GM12878 (cell line): Measurements from ENCODE around the gene CNTNAP2. TPM values are rescaled to one million over a fixed set of nuclear protein-coding genes. Genes with fewer than 3 reads are reported as not detected.
"Not testable (repeated sequence)": the region's sequence is repeated elsewhere in the genome, so short reads cannot be mapped to it uniquely, and the experiment has no call there.

Experiments
- ATAC-seq: fragments of 200-7000 bp; cut with Tn5 transposase; 3 replicates; pipeline ENCODE4 v1.9.1; 2020; ENCODE audit warnings: mild to moderate bottlenecking, moderate library complexity
- BruUV-seq: library from RNA; stranded (reverse); fragments of 400-500 nt; replicated peaks from 2 replicates; lab custom pipeline; 2021; lab: Mats Ljungman, UMichigan
- CTCF ChIA-PET: fragments of 300-600 bp; sonication (Branson Sonifier 250); formaldehyde crosslinking; extraction: SDS; loops from one replicate; lab custom pipeline; 2021; ENCODE audit warnings: inconsistent platforms; lab: Yijun Ruan, JAX
- POLR2A ChIA-PET: fragments of 350-600 bp; formaldehyde crosslinking; extraction: SDS; loops from one replicate; lab custom pipeline; 2021; ENCODE audit warnings: inconsistent platforms; lab: Charles Lee
- RAD21 ChIA-PET: fragments of 300-600 bp; sonication (Branson Sonifier 250); formaldehyde crosslinking; loops from one replicate; lab custom pipeline; 2023; ENCODE audit warnings: antibody characterized with exemption; ENCODE audit not compliant: unreplicated experiment; lab: Charles Lee
- SMC1A ChIA-PET: fragments of 300-600 bp; sonication (Branson Sonifier 250); formaldehyde crosslinking; loops from one replicate; lab custom pipeline; 2023; ENCODE audit not compliant: unreplicated experiment, uncharacterized antibody; lab: Charles Lee
- DNase-seq: peaks from one replicate; pipeline ENCODE4 v3.0.0-alpha.2; 2011; ENCODE audit warnings: low read depth, low spot score
- FAIRE-seq: peaks from 3 replicates; lab custom pipeline; 2011; peaks lifted over from hg19 to GRCh38; lab: Jason Lieb, UNC
- H2AFZ ChIP-seq: 2 replicates; pipeline ENCODE4 v1.6.0; 2011; ENCODE audit warnings: low read depth, low read length, control low read depth; ENCODE audit not compliant: control insufficient read depth
- H3K27ac ChIP-seq: 2 replicates; pipeline ENCODE4 v1.5.1; 2011; ENCODE audit warnings: control low read depth; ENCODE audit not compliant: control insufficient read depth, insufficient read depth
- H3K27me3 ChIP-seq, 2 experiments: replicated peaks in 1 of 2; 2 replicates each; pipeline versions ENCODE4 v1.6.0 to v1.6.1; 2011; ENCODE audit warnings: low read length in 1 of 2; ENCODE audit not compliant: control insufficient read depth in 2 of 2, insufficient read depth in 2 of 2
- H3K36me3 ChIP-seq, 2 experiments: 2 replicates each; pipeline ENCODE4 v1.5.1; 2011; ENCODE audit warnings: low read length in 1 of 2; ENCODE audit not compliant: control insufficient read depth in 2 of 2, insufficient read depth in 2 of 2
- H3K4me1 ChIP-seq: 2 replicates; pipeline ENCODE4 v1.6.1; 2011; ENCODE audit warnings: mild to moderate bottlenecking, low read length, moderate library complexity, mixed read lengths; ENCODE audit not compliant: control insufficient read depth, insufficient read depth
- H3K4me2 ChIP-seq: 2 replicates; pipeline ENCODE4 v1.6.0; 2011; ENCODE audit warnings: control low read depth; ENCODE audit not compliant: control insufficient read depth, insufficient read depth
- H3K4me3 ChIP-seq: fragments of 200-600 bp; sonication (generic); 2 replicates; pipeline ENCODE4 v1.5.1; 2016
- H3K79me2 ChIP-seq: 2 replicates; pipeline ENCODE4 v1.6.0; 2011; ENCODE audit warnings: low read length; ENCODE audit not compliant: control insufficient read depth, insufficient read depth
- H3K9ac ChIP-seq: 2 replicates; pipeline ENCODE4 v1.8.0; 2011; ENCODE audit warnings: low read length, control low read depth, mixed read lengths; ENCODE audit not compliant: control insufficient read depth, insufficient read depth
- H3K9me3 ChIP-seq: replicated peaks from 3 replicates; pipeline ENCODE4 v1.5.1; 2011; ENCODE audit warnings: mild to moderate bottlenecking, low read length; ENCODE audit not compliant: control insufficient read depth, insufficient read depth
- H4K20me1 ChIP-seq: 2 replicates; pipeline ENCODE4 v1.6.0; 2011; ENCODE audit not compliant: control insufficient read depth, insufficient read depth
- WGBS: methylation state at CpG from one replicate; pipeline ENCODE4 v1.1.6; 2016; ENCODE audit warnings: low lambda C conversion rate; ENCODE audit not compliant: insufficient replicate concordance, insufficient coverage; ENCODE audit errors: missing lambda C conversion rate; 5-methylcytosine and 5-hydroxymethylcytosine counted together
- in situ Hi-C: fragments of 300-500 bp; cut with MboI; formaldehyde crosslinking; loops from 9 replicates; pipeline ENCODE4 v1.14.3; 2018; ENCODE audit warnings: mixed read lengths
- intact Hi-C: fragments of 100-400 bp; cut with micrococcal nuclease; formaldehyde crosslinking; loops from one replicate; pipeline ENCODE4 v1.14.2; 2022; ENCODE audit not compliant: unreplicated experiment
- polyA plus RNA-seq, 11 experiments: library from polyadenylated mRNA; depleted of rRNA in 4 of 11; unstranded in 6 of 11; stranded (reverse) in 5 of 11; fragments of >200 nt; fragmentation: Nextera tagmentation in 4 of 11; fragmentation: Illumina TruSeq in 1 of 11; extraction: Ambion mirVana in 4 of 11; extraction: Trizol in 1 of 11; gene quantifications; 1 replicate in 1 of 11; 2 replicates in 10 of 11; pipeline versions ENCODE4 v1.2.1 to v1.2.3, GENCODE V29; 2011 to 2016; ENCODE audit warnings: inconsistent platforms in 2 of 11, missing spikeins in 2 of 11, low read depth in 1 of 11
- total RNA-seq, 4 experiments: library from RNA; depleted of rRNA in 3 of 4; stranded (reverse); fragments of >200 nt in 3 of 4; fragmentation: Illumina TruSeq in 1 of 4; extraction: Trizol in 1 of 4; gene quantifications; 2 replicates each; pipeline versions ENCODE4 v1.2.1 to v1.2.3, GENCODE V29; 2013 to 2021

Gene CNTNAP2
- total and polyA plus RNA-seq, 10 of the 15 experiments (the other 5 are each of a cell fraction or from before 2014, with no cell fraction given): 0.03 to 0.08 (median 0.03) TPM; not detected in 7

DNA sequence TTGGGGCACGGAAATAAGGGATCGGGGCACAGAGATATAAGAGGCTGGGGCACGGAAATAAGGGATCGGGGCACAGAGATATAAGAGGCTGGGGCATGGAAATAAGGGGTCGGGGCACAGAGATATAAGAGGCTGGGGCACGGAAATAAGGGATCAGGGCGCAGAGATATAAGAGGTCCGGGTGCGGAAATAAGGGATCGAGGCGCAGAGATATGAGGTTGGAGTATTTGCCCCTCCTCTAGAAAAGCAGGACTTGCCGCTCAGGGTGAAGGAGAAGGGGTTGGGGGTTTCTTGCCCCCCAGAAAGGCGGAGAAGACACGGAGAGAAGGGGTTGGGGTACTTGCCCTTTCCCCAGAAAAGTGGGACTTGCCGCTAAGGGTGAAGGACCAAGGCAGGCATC lies 131.4 kb downstream of the CNTNAP2 start:
- ATAC-seq, CTCF ChIA-PET, H3K27me3 ChIP-seq, H3K79me2 ChIP-seq, RAD21 ChIA-PET, BruUV-seq, FAIRE-seq, H4K20me1 ChIP-seq, SMC1A ChIA-PET, H3K4me2 ChIP-seq, DNase-seq, H3K9ac ChIP-seq, H2AFZ ChIP-seq, in situ Hi-C loops, H3K4me3 ChIP-seq, POLR2A ChIA-PET, H3K27ac ChIP-seq, H3K9me3 ChIP-seq, H3K4me1 ChIP-seq, H3K36me3 ChIP-seq, intact Hi-C loops: not testable (repeated sequence)
- WGBS: 54% methylated on average over 15 of the region's 15 CpGs

DNA sequence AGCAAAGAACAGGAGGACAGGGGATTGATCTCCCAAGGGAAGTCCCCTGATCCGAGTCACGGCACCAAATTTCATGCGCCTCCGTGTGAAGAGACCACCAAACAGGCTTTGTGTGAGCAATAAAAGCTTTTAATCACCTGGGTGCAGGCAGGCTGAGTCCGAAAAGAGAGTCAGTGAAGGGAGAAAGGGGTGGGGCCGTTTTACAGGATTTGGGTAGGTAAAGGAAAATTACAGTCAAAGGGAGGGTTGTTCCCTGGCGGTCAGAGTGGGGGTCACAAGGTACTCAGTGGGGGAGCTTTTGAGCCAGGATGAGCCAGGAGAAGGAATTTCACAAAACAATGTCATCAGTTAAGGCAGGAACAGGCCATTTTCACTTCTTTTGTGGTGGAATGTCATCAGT lies 132.1 kb downstream of the CNTNAP2 start:
- POLR2A ChIA-PET, H3K36me3 ChIP-seq, H3K4me2 ChIP-seq, H3K4me1 ChIP-seq, H2AFZ ChIP-seq, H3K9ac ChIP-seq, H3K4me3 ChIP-seq, FAIRE-seq, DNase-seq, H3K27ac ChIP-seq, BruUV-seq, intact Hi-C loops, in situ Hi-C loops, ATAC-seq, H3K79me2 ChIP-seq, H3K27me3 ChIP-seq, RAD21 ChIA-PET, SMC1A ChIA-PET, H4K20me1 ChIP-seq, H3K9me3 ChIP-seq, CTCF ChIA-PET: not testable (repeated sequence)
- WGBS: 58% methylated on average over 7 of the region's 7 CpGs
